ENCODE data around the gene IL34. TPM values are rescaled to one million over a fixed set of nuclear protein-coding genes. Genes with fewer than 3 reads are reported as not detected.

Gene IL34
- polyA plus RNA-seq: not detected

DNA sequence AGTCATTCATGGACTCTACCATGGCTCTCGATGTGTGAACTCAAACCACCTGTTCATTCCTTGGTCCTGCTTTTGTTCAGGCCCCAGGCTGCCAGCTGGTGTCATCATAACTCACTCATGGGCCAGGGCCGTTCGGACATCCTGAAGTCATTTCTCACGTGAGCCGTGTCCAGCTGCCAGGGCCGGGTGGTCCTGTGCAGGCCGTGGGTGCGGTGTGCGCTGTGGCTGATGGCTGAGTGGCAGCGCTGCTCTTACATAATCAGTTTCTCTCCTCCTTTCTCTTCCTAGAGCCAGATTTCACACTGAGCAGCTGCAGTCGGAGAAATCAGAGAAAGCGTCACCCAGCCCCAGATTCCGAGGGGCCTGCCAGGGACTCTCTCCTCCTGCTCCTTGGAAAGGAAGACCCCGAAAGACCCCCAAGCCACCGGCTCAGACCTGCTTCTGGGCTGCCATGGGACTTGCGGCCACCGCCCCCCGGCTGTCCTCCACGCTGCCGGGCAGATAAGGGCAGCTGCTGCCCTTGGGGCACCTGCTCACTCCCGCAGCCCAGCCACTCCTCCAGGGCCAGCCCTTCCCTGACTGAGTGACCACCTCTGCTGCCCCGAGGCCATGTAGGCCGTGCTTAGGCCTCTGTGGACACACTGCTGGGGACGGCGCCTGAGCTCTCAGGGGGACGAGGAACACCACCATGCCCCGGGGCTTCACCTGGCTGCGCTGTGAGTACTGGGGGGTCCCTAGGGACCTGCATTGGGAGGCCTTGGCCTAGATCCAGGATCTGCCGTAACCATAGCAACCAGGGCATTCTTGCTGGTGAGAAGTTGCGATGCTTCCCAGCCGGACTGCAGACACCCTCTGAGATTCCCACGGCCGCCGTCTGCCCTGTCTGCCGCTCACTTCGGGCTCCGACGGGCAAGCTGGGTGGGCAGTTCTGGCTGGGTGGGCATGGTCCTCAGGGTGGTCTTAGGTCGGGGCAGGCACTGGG lies at the start of gene IL34:
TSS of gene IL34 (plus strand) at position 300 of the 982 bp plus-strand sequence. CDS start at position 689, 389 bp downstream.
- Mint-ChIP-seq H3K36me3 (peaks cover 1% of the 10 kb centered on the region), H3K27ac (no peak within 1 kb of the TSS), H3K4me3 (peak within 1 kb of the TSS in 1 of 4 donors; percentile 23), H3K27me3 (peaks cover 7% of the 10 kb centered on the region), H3K4me1 (peaks cover 0 to 2% (median 0%) of the 10 kb centered on the region in 3 donors), H3K9me3 (no peaks in the 10 kb centered on the region)

DNA sequence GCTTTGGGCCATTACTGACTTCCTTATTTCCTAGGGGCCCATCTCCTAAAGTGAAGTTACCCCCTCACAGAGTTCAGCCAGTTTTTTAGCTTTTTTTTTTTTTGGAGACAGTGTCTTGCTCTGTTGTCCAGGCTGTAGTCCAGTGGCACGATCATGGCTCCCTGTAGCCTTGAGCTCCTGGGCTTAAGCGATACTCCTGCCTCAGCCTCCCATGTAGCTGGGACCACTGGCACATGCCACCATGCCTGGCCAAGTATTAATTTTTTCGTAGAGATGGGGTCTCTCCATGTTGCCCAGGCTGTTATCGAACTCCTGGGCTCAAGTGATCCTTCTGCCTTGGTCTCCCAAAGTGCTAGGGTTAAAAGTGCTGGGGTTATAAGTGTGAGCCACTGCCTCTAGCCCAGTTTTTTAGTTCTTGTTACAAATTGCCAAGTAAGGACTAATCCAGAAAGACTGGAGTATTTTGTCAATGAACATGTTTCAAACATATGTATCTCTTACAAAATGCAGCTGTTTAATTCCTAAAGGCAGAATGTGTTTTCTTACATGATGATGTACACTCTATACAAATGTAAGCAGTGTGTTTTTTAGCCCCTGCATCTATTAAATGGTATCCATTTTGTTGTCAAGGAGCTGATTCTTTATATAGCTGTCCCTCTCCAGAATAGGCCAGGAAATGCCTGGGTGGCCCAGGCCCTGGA lies 49.1 kb upstream of the IL34 start:
- Mint-ChIP-seq H3K4me1 (no peaks in the 10 kb centered on the region), H3K4me3 (no peak overlapping the region), H3K9me3 (peaks cover 0 to 2% (median 0%) of the 10 kb centered on the region in 3 donors), H3K27me3 (peaks cover 5% of the 10 kb centered on the region), H3K36me3 (no peaks in the 10 kb centered on the region), H3K27ac (no peak overlapping the region)

DNA sequence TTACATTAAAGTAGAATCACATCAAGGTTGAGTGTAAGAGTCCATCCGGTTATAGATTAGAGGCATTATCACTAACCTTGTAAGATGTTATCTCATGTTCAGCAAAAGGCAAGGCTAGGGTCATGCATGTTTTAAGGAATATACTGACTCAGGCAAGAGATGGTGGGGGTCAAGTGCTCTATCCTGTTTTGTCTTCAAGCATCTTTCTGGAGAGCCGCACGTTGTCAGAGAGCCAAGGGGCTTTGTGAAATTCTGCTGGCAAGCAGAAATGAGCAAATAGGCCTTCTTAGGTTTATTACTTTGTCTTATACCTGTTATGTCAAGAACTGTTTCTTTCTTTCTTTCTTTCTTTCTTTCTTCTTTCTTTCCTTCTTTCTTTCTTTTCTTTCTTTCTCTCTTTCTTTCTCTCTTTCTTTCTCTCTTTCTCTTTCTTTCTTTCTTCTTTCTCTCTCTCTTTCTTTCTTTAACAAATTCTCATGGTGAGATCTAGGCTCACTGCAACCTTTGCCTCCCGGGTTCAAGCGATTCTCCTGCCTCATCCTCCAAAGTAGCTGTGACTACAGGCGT lies 47.3 kb upstream of the IL34 start:
- Mint-ChIP-seq H3K4me1 (no peaks in the 10 kb centered on the region), H3K27me3 (peaks cover 5% of the 10 kb centered on the region), H3K36me3 (no peaks in the 10 kb centered on the region), H3K27ac (no peak overlapping the region), H3K9me3 (no peaks in the 10 kb centered on the region), H3K4me3 (no peak overlapping the region)

DNA sequence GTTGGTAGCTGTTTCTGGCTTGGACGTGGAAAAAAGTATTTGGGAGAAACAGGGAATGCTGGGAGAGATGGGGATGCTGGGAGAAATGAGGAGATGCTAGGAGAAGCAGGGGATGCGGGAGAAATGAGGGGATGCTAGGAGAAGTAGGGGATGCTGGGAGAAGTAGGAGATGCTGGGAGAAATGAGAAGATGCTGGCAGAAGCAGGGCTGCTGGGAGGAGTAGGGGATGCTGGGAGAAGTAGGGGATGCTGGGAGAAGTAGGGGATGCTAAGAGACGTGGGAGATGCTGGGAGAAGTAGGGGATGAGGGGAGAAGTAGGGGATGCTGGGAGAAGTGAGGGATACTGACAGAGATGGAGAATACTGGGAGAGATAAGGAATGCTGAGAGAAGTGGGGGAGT lies 45.6 kb upstream of the IL34 start:
- no peak overlapping the region for H3K27ac Mint-ChIP-seq
- no peaks in the 10 kb centered on the region for H3K4me1 Mint-ChIP-seq
- H3K4me3 Mint-ChIP-seq: peak overlapping the region in 1 of 4 donors; percentile 31

DNA sequence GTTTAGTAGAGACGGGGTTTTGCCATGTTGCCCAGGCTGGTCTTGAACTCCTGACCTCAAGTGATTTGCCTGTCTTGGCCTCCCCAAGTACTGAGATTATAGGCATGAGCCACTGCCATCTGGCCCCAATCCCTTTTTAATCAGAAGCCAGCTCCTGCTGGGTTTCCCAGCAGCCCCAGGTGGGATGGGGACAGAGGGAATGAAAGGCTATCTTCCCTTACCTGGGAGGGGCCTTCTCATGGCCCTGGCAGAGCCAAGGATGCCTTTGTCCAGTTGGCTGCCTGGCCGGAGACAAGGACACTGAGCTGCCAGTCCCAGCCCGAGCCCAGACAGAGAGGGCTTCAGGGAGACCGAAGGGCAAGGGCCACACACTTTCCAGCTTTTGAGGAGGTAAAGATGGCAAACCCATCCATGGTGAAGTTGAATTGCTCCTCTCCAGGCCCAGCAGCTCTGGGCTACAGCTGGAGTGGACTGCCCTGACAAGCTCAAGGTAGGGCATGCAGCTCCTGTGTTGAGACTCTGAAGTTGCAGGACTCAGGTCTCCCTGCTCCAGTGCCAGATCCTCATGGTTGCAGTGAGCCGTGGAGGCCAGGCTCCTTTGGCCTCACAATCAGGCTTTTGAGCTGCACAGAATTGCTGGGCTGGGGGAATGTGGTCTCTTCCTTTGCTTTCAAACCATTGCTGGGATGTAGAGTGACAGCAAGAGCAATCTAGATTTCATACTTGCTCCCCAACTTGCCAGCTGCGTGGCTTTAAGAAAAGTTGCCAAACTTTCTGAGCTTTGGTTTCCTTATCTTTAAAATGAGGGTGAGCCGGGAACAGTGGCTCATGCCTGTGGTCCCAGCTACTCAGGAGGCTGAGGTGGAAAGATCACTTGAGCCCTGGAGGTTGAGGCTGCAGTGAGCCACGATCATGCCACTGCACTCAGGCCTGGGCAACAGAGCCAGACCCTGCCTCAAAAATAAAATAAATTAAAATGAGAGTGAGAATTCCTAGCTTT lies 44.5 kb upstream of the IL34 start:
- no peaks in the 10 kb centered on the region for H3K4me1 Mint-ChIP-seq
- no peak overlapping the region for H3K27ac Mint-ChIP-seq
- peaks cover 5% of the 10 kb centered on the region for H3K27me3 Mint-ChIP-seq
- H3K4me3 Mint-ChIP-seq: no peak overlapping the region
- no peaks in the 10 kb centered on the region for H3K9me3 Mint-ChIP-seq
- no peaks in the 10 kb centered on the region for H3K36me3 Mint-ChIP-seq

More for the DNA sequence above, 45.6 kb upstream of the IL34 start:
- H3K36me3 Mint-ChIP-seq: no peaks in the 10 kb centered on the region
- peaks cover 5% of the 10 kb centered on the region for H3K27me3 Mint-ChIP-seq
- H3K9me3 Mint-ChIP-seq: no peaks in the 10 kb centered on the region

DNA sequence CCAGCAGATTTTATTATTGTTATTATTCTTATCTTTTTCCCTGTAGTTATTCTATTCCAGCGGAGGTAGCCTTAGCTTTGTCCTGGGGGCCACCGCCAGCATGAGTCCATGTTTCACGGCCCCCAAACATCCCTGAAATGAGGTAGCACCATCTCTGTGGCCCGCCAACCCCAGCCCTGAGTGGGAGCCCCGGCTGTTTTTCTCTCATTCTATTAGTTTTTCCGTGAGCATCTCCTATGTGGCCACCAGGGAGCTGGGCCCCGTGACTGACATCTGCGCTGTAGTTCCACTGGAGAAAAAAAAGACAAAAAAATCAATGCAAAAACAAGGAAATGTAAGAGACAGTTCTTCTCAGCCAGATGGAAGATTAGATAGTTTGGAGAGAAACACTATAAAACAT lies 43.5 kb upstream of the IL34 start:
- peaks cover 5% of the 10 kb centered on the region for H3K27me3 Mint-ChIP-seq
- H3K4me3 Mint-ChIP-seq: no peak overlapping the region
- H3K36me3 Mint-ChIP-seq: no peaks in the 10 kb centered on the region
- H3K4me1 Mint-ChIP-seq: no peaks in the 10 kb centered on the region
- H3K9me3 Mint-ChIP-seq: no peaks in the 10 kb centered on the region
- no peak overlapping the region for H3K27ac Mint-ChIP-seq

DNA sequence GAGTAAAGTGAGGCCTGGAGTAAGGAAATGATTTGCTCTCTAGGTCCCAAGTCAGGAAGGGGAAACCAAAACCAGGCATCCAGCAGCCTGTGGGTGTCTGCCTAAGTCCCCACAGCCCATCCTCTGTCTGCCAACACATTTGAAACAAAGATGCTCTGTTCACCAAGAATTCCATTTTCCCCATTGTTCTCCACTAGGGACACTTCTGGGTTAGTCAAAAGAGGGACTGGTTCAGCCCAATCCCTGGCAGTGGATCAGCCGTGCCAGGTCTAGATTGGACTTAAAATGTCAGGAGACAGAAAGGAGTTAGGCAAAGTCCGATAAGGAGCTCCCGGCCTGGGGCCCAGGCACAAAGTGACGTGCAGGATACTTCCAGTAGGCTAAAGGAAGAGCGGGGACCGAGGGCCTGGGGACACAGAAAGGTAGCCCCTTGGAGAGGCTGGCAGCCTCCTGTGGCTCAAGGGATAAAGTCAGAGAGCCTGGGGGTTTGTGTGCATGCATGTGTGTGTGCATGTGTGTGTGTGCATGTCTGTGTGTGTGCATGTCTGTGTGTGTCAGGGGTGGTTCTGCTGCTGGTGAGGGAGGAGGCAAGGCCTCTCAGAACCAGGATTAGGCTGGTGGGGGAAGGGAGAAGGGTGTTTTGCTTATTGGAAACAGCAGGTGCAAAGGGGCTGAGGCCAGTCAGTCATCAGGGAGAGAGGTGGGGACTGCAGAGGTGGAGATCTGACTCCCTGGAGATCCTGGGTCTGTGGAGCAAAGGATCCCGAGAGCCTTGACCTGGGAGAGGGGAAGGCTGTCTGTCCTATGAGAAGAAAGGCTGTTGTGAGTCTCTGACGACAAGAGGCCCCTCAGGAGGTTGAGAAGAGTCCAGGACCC lies 41.7 kb upstream of the IL34 start:
- Mint-ChIP-seq H3K27ac (no peak overlapping the region), H3K36me3 (no peaks in the 10 kb centered on the region), H3K4me3 (no peak overlapping the region), H3K9me3 (no peaks in the 10 kb centered on the region), H3K27me3 (peaks cover 5% of the 10 kb centered on the region), H3K4me1 (no peaks in the 10 kb centered on the region)

DNA sequence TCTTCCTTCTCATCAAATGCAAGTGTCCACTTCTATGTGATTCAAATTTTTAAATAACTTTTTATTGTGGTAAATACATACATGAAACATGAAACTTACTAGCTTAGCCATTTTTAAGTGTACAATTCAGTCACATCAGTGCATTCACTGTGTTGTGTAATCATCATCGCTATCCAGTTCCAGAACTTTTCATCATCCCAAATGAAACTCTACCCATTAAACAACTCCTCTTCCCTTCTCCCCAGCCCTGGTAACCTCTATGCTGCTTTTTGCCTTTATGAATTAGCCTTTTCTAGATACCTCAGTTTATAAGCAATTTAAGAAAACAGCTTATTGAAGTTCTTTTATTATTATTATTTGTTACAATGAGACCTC lies 41.1 kb upstream of the IL34 start:
- H3K9me3 Mint-ChIP-seq: no peaks in the 10 kb centered on the region
- peaks cover 1% of the 10 kb centered on the region for H3K27me3 Mint-ChIP-seq
- H3K4me3 Mint-ChIP-seq: no peak overlapping the region
- H3K27ac Mint-ChIP-seq: no peak overlapping the region
- H3K4me1 Mint-ChIP-seq: no peaks in the 10 kb centered on the region
- H3K36me3 Mint-ChIP-seq: no peaks in the 10 kb centered on the region

DNA sequence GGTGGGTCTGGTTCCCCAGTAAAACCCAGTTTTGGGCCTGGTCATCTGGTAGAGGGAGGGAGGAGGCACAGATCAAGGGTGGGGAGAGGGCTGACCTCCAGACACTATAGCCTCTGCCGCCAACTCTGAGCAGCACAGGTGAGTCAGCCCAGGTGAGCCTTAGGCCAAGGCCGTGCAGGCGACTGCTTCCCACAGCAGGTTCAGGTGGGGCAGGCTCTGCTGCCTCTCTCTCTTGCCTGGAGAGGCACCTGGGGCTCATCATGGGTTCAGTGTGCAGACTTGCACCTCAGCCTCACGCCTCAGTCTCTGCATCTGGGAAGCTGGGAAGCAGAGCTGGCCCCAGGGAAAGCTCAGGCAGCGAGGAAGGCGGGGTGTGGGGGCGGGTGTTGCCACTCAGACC lies 37.8 kb upstream of the IL34 start:
- Mint-ChIP-seq H3K27ac (no peak overlapping the region), H3K4me1 (no peaks in the 10 kb centered on the region), H3K36me3 (no peaks in the 10 kb centered on the region), H3K9me3 (no peaks in the 10 kb centered on the region), H3K4me3 (no peak overlapping the region), H3K27me3 (no peaks in the 10 kb centered on the region)

DNA sequence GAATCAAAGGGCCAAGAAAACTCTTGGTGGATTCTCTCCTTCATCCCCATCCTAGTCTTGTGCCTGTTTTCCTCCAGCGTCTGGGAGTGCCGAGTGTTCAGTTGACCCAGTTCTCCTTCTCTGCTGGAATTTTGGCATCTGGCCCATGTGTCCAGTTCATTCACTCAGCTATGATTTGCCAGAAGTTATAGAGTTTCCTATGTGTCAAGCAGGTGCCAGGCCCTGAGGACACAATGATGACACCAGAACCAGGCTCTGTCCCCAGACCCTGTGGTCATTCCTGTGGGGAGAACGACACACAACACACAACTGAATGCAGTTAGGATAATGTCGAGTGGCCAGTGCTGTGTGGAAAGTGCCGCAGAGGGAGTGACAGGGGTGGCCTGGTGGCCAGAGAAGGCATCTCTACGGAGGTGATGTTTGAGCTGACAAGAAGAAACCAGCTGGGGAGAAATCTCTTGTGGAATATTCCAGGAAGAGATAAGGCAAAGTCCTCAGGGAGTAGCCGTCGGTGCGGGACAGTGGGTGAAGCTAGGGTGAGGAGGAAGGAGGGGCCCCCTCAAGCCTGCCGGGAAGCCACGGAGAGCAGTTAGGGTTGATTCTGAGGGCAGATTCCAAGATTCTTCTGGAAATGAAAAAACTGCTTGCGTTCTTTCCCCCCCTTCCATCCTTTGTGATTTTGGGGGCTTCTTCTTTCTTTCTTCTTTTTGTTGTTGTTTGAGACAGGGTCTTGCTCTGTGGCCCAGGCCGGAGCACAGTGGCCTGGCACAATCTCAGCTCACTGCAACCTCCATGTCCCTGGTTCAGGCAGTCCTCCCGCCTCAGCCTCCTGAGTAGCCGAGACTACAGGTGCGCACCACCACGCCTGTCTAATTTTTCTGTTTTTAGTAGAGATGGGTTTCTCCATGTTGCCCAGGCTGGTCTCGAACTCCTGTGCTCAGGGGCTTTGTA lies 35.8 kb upstream of the IL34 start:
- H3K9me3 Mint-ChIP-seq: no peaks in the 10 kb centered on the region
- H3K4me1 Mint-ChIP-seq: no peaks in the 10 kb centered on the region
- no peak overlapping the region for H3K4me3 Mint-ChIP-seq
- peak overlapping the region in 1 of 3 donors; percentile 57 for H3K27ac Mint-ChIP-seq
- H3K36me3 Mint-ChIP-seq: no peaks in the 10 kb centered on the region
- no peaks in the 10 kb centered on the region for H3K27me3 Mint-ChIP-seq

DNA sequence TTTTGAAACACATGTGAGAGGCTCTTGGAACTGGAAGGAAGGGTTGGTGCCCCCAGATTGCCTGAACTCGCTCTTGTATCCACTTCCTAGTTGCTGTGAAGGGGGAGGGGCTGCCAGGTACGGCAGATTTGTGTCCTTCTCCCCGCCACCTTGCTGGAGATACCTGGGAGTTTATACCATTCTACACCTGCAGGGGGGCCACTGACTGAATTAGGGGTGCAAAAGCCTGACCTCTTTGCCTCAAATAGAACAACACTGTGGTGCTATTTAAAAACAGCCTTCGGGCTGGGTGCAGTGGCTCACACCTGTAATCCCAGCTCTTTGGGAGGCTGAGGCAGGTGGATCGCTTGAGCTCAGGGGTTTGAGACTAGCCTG lies 35.1 kb upstream of the IL34 start:
- no peaks in the 10 kb centered on the region for H3K27me3 Mint-ChIP-seq
- H3K4me3 Mint-ChIP-seq: peak overlapping the region in 1 of 4 donors; percentile 57
- H3K9me3 Mint-ChIP-seq: no peaks in the 10 kb centered on the region
- no peaks in the 10 kb centered on the region for H3K4me1 Mint-ChIP-seq
- H3K27ac Mint-ChIP-seq: no peak overlapping the region
- no peaks in the 10 kb centered on the region for H3K36me3 Mint-ChIP-seq

DNA sequence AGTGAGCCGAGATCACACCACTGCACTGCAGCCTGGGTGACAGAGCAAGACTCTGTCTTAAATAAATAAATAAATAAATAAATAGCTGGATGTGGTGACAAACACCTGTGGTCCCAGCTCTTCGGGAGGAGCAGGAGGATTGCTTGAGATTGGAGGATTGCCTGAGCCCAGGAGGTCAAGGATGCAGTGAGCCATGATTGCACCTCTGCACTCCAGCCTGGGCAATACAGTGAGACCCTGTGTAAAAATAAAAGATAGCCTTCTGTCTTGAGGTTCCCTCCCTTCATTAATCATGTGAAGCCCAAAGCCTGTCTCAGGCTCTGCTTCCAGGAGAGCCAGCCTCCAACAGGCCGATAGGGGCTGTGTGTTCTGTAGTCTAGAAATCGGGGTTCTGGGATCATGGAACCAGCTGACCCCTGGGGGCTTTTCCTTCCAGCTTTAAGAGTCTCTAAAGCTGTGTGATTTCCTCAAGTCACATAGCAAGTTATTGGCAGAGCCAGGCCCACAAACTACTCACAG lies 34.5 kb upstream of the IL34 start:
- H3K27me3 Mint-ChIP-seq: no peaks in the 10 kb centered on the region
- H3K9me3 Mint-ChIP-seq: no peaks in the 10 kb centered on the region
- no peak overlapping the region for H3K4me3 Mint-ChIP-seq

DNA sequence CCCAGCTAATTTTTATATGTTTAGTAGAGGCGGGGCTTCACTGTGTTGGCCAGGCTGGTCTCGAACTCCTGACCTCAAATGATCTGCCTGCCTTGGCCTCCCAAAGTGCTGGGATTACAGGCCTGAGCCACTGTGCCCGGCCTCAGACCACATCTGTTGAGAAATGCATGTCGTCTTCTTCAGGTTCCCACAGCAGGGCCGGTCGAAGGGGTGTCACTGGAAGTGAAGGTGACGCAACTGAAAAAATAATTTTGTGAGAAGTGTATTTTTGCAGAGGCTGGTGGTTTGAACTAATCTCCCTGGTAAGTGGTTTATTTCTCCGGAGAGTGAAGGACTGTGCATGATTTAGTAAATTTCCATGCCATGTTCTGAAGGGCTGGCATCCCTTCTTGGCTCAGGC lies 33.4 kb upstream of the IL34 start:
- Mint-ChIP-seq H3K9me3 (no peaks in the 10 kb centered on the region), H3K36me3 (no peaks in the 10 kb centered on the region), H3K4me3 (no peak overlapping the region), H3K27ac (no peak overlapping the region), H3K27me3 (no peaks in the 10 kb centered on the region), H3K4me1 (no peaks in the 10 kb centered on the region)

More for the DNA sequence above, 34.5 kb upstream of the IL34 start:
- H3K27ac Mint-ChIP-seq: no peak overlapping the region
- no peaks in the 10 kb centered on the region for H3K36me3 Mint-ChIP-seq
- H3K4me1 Mint-ChIP-seq: no peaks in the 10 kb centered on the region
